Activated CD4-positive, CD25-positive, alpha-beta regulatory T cell (primary cell): Measurements from ENCODE around the gene IP6K3.

Experiments
- DNase-seq, 4 experiments: peaks; one replicate each; lab custom pipeline; 2025; lab: John Stamatoyannopoulos, UW

IP6K3 gene

GRCh38 chr6:33672808-33673207, 73.9 kb downstream of the IP6K3 start:
- DNase-seq = no peak

GRCh38 chr6:33671744-33672072, 75.0 kb downstream of the IP6K3 start:
- no peak for DNase-seq
